Measurements from ENCODE around the gene NSMF.

DNA sequence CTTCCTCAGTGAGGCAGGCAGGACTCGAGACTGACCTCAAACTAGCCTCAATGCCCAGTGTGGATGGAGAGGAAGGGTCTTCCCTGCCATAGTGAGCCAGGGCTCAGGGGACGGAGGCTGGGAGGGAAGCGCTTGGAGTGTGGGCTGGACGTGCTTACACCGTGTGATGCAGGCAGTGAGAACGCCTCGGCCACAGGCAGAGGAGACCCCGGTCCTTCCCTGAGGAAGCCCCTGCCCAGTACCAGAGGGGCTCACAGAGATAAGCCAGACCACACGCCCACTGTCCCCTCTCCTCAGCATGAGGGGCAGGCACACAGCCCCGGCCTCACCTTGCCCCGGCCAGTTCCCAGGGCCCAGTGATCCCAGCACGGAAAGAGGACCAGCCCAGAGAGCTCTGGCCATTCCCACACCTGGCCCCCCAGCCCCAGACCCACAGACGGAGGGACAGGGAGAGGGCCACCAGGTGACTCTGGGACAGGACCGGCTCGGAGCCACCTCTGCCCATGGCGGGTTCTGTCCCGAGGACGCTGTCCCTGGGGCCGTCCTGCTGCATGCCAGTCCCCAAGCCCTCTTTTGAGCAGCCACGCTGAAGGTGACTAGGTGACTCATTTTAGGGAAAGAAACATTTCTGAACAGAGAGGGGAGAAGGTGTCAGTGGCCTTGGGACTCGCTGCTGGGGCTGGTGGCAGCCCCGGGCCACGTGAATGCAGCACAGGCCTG is 6.0 kb upstream of the NSMF start:
- no peak for TF ChIP-seq KLF8 (tag by site-specific recombination; IDR thresholded peaks at IDR 0.05)
- TF ChIP-seq CTCF (tag by site-specific recombination; IDR thresholded peaks at IDR 0.05), result no peak
- TF ChIP-seq, protein P1, sequence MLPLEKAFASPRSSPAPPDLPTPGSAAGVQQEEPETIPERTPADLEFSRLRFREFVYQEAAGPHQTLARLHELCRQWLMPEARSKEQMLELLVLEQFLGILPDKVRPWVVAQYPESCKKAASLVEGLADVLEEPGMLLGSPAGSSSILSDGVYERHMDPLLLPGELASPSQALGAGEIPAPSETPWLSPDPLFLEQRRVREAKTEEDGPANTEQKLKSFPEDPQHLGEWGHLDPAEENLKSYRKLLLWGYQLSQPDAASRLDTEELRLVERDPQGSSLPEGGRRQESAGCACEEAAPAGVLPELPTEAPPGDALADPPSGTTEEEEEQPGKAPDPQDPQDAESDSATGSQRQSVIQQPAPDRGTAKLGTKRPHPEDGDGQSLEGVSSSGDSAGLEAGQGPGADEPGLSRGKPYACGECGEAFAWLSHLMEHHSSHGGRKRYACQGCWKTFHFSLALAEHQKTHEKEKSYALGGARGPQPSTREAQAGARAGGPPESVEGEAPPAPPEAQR (tag by site-specific recombination; IDR thresholded peaks at IDR 0.05), result no peak
- TF ChIP-seq ZNF513 (tag by site-specific recombination; IDR thresholded peaks at IDR 0.05), result no peak
- no peak for TF ChIP-seq BCL11A (tag by site-specific recombination; IDR thresholded peaks at IDR 0.05; ENCODE audit: low read depth)
- TF ChIP-seq ZNF549 (tag by site-specific recombination; IDR thresholded peaks at IDR 0.05), result no peak
- no peak for TF ChIP-seq ZXDB (tag by site-specific recombination; IDR thresholded peaks at IDR 0.05)
- TF ChIP-seq ZNF610 (tag by site-specific recombination; IDR thresholded peaks at IDR 0.05; ENCODE audit: borderline replicate concordance), result no peak

Data from HEK293 (cell line).